GM23248 (cell line): ENCODE results near the gene BPIFB2.

Experiments used
- EZH2 ChIP-seq: fragments of 200-600 bp; sonication (generic); IDR thresholded peaks from 2 replicates; pipeline ENCODE4 v1.6.1; 2018; ENCODE audit warnings: antibody characterized with exemption, mild to moderate bottlenecking; ENCODE audit not compliant: insufficient read depth, poor library complexity, severe bottlenecking
- EZH2phosphoT487 ChIP-seq: fragments of 200-600 bp; sonication (generic); IDR thresholded peaks from 2 replicates; pipeline ENCODE4 v1.6.1; 2018; ENCODE audit warnings: antibody characterized with exemption, moderate library complexity, mild to moderate bottlenecking, low read depth; ENCODE audit not compliant: insufficient read depth

DNA sequence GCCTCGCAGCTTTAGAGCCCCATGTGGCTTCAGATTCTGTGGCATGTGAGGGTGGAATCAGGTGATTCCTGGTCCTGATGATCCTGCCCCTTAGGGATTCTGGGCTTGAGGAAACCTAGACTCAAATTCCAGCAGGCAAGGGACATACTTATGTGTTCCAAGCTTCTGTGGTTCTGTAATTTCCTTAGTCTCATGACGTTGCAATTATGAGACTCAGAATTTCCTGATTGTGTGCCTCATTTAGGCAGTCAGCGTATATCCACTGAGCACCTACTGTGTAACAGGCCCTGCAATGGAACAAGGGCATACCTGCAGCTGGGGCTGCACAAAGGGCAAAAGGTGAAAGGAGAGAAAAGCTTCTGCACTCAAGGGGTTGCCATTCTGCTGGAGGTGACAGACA lies 60.3 kb downstream of the BPIFB2 start:
- no peak for TF ChIP-seq EZH2
- TF ChIP-seq EZH2phosphoT487, result no peak
